Endothelial cell (in vitro differentiated cells): ENCODE measurements around the gene ENG. TPM values are rescaled to one million over a fixed set of nuclear protein-coding genes. Genes with fewer than 3 reads are reported as not detected.
A peak's percentile ranks its signal among the peaks of the same experiment; 100 is the strongest.

Experiments
- DNase-seq: peaks from one replicate; pipeline ENCODE4 v3.0.0; 2021; ENCODE audit warnings: low spot score
- H3K27ac Mint-ChIP-seq: one replicate; pipeline ENCODE4 v1.8.0; 2021; ENCODE audit warnings: mixed read lengths, inconsistent platforms; ENCODE audit not compliant: unreplicated experiment
- H3K27me3 Mint-ChIP-seq: one replicate; pipeline ENCODE4 v1.8.0; 2021; ENCODE audit warnings: mild to moderate bottlenecking, moderate library complexity, mixed read lengths, inconsistent platforms; ENCODE audit not compliant: unreplicated experiment
- H3K36me3 Mint-ChIP-seq: one replicate; pipeline ENCODE4 v1.8.0; 2021; ENCODE audit warnings: mild to moderate bottlenecking, low read depth, mixed read lengths, inconsistent platforms; ENCODE audit not compliant: unreplicated experiment
- H3K4me1 Mint-ChIP-seq: one replicate; pipeline ENCODE4 v1.8.0; 2021; ENCODE audit warnings: mild to moderate bottlenecking, mixed read lengths, inconsistent platforms; ENCODE audit not compliant: unreplicated experiment
- H3K4me3 Mint-ChIP-seq: one replicate; pipeline ENCODE4 v1.8.0; 2021; ENCODE audit warnings: mild to moderate bottlenecking, mixed read lengths, inconsistent platforms; ENCODE audit not compliant: unreplicated experiment
- H3K9me3 Mint-ChIP-seq: one replicate; pipeline ENCODE4 v1.8.0; 2021; ENCODE audit warnings: mixed read lengths, inconsistent platforms; ENCODE audit not compliant: unreplicated experiment
- total RNA-seq: library from RNA; stranded (reverse); fragmentation: NEBNext Ultra II Directional; extraction: Animal tissue kit (Norgen Biotek cat#: 25700); gene quantifications from one replicate; pipeline ENCODE4 v1.2.1, GENCODE V29; 2021; ENCODE audit not compliant: unreplicated experiment
- TF ChIP-seq, protein P1 (sequence below): fragments of 200-600 bp; sonication (generic); IDR thresholded peaks from one replicate; pipeline ENCODE4 v1.5.0; 2021; ENCODE audit warnings: antibody characterized with exemption; ENCODE audit not compliant: unreplicated experiment

ENG gene
- total RNA-seq, 1 donor from 2014 or later: 113 TPM

DNA sequence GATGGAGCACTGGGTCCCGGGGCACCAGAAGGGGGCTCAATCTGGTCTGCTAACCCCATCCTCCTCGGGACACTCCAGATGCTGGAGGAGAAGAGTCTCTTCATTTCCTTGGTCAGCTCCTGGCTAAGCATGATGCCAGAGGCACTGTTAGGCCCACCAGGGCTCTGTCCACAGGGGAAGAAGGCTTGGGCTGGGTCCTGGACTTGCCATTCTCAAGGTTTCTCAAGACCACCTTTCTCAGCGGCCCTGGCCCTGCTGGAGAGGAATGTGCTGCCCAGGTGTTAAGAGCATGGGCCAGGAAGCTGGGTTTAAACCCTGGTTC is 83.9 kb downstream of the ENG start:
- peak overlapping the region; percentile 95 for H3K4me3 Mint-ChIP-seq
- peaks cover 42% of the 10 kb centered on the region for H3K4me1 Mint-ChIP-seq
- H3K27ac Mint-ChIP-seq: peak overlapping the region; percentile 91
- peaks cover 26% of the 10 kb centered on the region for H3K36me3 Mint-ChIP-seq
- no peaks in the 10 kb centered on the region for H3K9me3 Mint-ChIP-seq
- peaks cover 7% of the 10 kb centered on the region for H3K27me3 Mint-ChIP-seq
- no peak for DNase-seq
- TF ChIP-seq, protein P1, sequence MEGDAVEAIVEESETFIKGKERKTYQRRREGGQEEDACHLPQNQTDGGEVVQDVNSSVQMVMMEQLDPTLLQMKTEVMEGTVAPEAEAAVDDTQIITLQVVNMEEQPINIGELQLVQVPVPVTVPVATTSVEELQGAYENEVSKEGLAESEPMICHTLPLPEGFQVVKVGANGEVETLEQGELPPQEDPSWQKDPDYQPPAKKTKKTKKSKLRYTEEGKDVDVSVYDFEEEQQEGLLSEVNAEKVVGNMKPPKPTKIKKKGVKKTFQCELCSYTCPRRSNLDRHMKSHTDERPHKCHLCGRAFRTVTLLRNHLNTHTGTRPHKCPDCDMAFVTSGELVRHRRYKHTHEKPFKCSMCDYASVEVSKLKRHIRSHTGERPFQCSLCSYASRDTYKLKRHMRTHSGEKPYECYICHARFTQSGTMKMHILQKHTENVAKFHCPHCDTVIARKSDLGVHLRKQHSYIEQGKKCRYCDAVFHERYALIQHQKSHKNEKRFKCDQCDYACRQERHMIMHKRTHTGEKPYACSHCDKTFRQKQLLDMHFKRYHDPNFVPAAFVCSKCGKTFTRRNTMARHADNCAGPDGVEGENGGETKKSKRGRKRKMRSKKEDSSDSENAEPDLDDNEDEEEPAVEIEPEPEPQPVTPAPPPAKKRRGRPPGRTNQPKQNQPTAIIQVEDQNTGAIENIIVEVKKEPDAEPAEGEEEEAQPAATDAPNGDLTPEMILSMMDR: no peak

DNA sequence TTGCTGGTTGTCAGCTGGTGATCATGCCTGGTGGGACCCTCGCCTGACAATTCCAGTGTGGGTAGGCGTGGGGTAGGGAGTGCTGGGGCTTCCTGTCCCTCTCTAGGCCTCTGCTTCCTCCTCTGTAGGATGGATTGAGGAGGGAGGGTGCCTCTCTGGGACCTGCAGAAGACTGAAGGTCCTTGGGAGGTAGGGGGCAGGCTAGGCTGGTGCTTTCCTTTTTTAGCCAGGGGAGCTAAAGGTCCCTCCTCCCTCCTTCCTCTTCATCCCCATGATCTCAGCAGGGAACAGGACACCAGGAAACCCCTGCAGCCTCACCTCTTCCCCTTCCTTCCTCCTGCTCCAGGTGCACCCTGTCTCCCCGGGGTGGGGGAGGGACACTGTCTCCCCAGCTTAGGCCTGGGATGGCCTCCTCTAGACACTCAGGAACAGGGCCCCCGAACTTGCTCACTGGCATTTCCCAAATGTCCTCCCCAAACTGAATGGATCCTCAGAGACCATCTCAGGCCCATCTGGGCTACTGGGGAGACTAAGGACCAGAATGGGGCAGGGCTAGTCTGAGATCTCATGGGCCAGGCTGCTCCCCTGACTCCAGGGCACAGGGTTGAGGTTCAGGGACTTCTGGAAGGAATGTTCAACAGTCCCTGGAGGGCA is 84.4 kb downstream of the ENG start:
- H3K27ac Mint-ChIP-seq: peak overlapping the region; percentile 91
- peak overlapping the region; percentile 95 for H3K4me3 Mint-ChIP-seq
- no peaks in the 10 kb centered on the region for H3K9me3 Mint-ChIP-seq
- TF ChIP-seq, protein P1: no peak
- peaks cover 47% of the 10 kb centered on the region for H3K4me1 Mint-ChIP-seq
- peaks cover 9% of the 10 kb centered on the region for H3K27me3 Mint-ChIP-seq
- H3K36me3 Mint-ChIP-seq: peaks cover 31% of the 10 kb centered on the region
- peak; percentile 36 for DNase-seq

DNA sequence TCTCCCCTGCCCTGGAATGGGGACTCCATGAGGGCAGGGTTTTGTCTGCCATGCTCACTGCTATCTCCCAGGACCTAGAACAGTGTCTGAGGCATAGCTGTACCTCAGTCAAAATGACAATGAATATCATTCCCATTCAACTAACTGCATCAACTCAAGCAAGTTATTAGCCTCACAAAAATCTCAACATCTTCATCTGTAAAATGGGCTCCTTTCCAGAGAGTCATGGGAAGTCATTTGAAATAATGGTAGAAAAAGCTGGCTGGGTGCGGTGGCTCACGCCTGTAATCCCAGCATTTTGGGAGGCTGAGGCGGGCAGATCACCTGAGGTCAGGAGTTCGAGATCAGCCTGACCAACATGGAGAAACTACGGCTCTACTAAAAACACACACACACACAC is 85.4 kb downstream of the ENG start:
- no peaks in the 10 kb centered on the region for H3K9me3 Mint-ChIP-seq
- H3K4me1 Mint-ChIP-seq: peaks cover 55% of the 10 kb centered on the region
- no peak for DNase-seq
- TF ChIP-seq, protein P1: no peak
- H3K4me3 Mint-ChIP-seq: peak overlapping the region; percentile 95
- H3K36me3 Mint-ChIP-seq: peaks cover 37% of the 10 kb centered on the region
- peaks cover 9% of the 10 kb centered on the region for H3K27me3 Mint-ChIP-seq
- peak overlapping the region; percentile 96 for H3K27ac Mint-ChIP-seq

DNA sequence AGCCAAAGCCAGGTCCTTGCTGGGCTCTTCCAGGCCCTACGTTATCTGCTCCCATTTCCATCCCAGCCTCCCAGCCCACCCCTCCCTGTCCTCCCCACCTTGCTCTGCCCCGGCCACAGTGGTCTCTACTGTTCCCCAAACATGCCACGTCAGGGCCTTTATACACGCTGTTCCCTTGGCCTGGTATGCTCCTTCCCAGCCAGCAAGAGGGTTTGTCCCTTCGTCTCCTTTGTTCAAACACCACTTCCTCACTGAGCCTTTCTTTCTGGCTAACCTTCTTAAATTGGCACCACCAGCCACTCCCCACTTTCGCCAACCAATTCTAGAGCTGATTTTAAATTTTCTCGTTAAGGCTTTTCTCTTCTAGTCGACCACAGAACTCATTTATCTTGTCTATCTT is 85.8 kb downstream of the ENG start:
- Mint-ChIP-seq H3K4me1 (peaks cover 59% of the 10 kb centered on the region), H3K27me3 (peaks cover 9% of the 10 kb centered on the region), H3K4me3 (peak overlapping the region; percentile 95), H3K9me3 (no peaks in the 10 kb centered on the region), H3K27ac (peak overlapping the region; percentile 96), H3K36me3 (peaks cover 37% of the 10 kb centered on the region)
- no peak for DNase-seq
- TF ChIP-seq, protein P1: no peak

DNA sequence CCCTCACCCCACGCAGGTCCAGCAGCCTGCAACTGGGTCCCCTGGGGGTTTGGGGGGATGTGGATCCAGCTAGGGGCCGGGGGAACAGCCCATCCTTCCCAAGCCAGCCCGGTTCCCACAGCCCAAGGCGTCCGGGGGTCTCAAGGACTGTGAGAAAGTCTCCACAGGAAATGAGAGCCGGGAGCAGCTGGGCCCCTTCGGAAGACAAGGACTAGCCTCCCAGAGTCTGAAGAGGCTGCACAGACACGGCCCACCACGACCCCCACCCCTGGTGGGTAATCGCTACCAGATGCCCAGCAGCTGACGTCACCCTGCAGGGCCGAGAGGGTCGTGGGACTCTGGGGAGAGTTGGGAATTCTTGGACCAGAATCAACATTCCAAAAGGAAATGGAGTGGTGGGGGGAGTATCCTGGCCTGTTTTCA is 86.5 kb downstream of the ENG start:
- Mint-ChIP-seq H3K36me3 (peaks cover 41% of the 10 kb centered on the region), H3K4me3 (peak overlapping the region; percentile 95), H3K27me3 (peaks cover 9% of the 10 kb centered on the region), H3K27ac (peak overlapping the region; percentile 96), H3K9me3 (no peaks in the 10 kb centered on the region), H3K4me1 (peaks cover 67% of the 10 kb centered on the region)
- DNase-seq: peak; percentile 47
- TF ChIP-seq, protein P1: no peak
